Trophoblast cell (in vitro differentiated cells and primary cell): Measurements from ENCODE around the gene KLF14.

ENCODE experiments used
- DNase-seq, 2 donors: peaks; one replicate each; pipeline ENCODE4 v3.0.0-alpha.2; 2016
- H2AFZ ChIP-seq: 2 replicates; pipeline ENCODE4 v1.6.1; 2013; ENCODE audit warnings: low read length, moderate library complexity, mild to moderate bottlenecking; ENCODE audit not compliant: insufficient read depth, poor library complexity
- H2AK5ac ChIP-seq: 2 replicates; pipeline ENCODE4 v1.6.1; 2013; ENCODE audit warnings: mild to moderate bottlenecking, low read length
- H2BK120ac ChIP-seq: 2 replicates; pipeline ENCODE4 v1.6.1; 2013; ENCODE audit warnings: low read length, mild to moderate bottlenecking, moderate library complexity; ENCODE audit not compliant: insufficient read depth, poor library complexity
- H2BK12ac ChIP-seq: 2 replicates; pipeline ENCODE4 v1.6.1; 2013; ENCODE audit warnings: mild to moderate bottlenecking, low read length, moderate library complexity
- H2BK5ac ChIP-seq: 2 replicates; pipeline ENCODE4 v1.6.1; 2013; ENCODE audit warnings: low read length, low read depth, moderate library complexity, mild to moderate bottlenecking; ENCODE audit not compliant: poor library complexity
- H3K14ac ChIP-seq: 2 replicates; pipeline ENCODE4 v1.6.1; 2013; ENCODE audit warnings: mild to moderate bottlenecking, low read length
- H3K18ac ChIP-seq: 2 replicates; pipeline ENCODE4 v1.6.1; 2013; ENCODE audit warnings: mild to moderate bottlenecking, low read length
- H3K23ac ChIP-seq: 2 replicates; pipeline ENCODE4 v1.6.1; 2013; ENCODE audit warnings: low read length
- H3K27ac ChIP-seq: 2 replicates; pipeline ENCODE4 v1.5.1; 2013; ENCODE audit warnings: low read depth, mild to moderate bottlenecking, inconsistent platforms, low read length, moderate library complexity
- H3K27me3 ChIP-seq: 2 replicates; pipeline ENCODE4 v1.6.1; 2013; ENCODE audit warnings: inconsistent platforms, mild to moderate bottlenecking, low read length, moderate library complexity; ENCODE audit not compliant: insufficient read depth
- H3K36me3 ChIP-seq, 2 experiments: 1 replicate in 1 of 2; 2 replicates in 1 of 2; pipeline ENCODE4 v1.6.1; 2013; ENCODE audit warnings: low read length in 2 of 2, mild to moderate bottlenecking in 2 of 2, moderate library complexity in 1 of 2; ENCODE audit not compliant: insufficient read depth in 2 of 2, control insufficient read depth in 1 of 2
- H3K4ac ChIP-seq: 2 replicates; pipeline ENCODE4 v1.6.1; 2013; ENCODE audit warnings: low read depth, mild to moderate bottlenecking, low read length, moderate library complexity
- H3K4me1 ChIP-seq, 2 experiments: 1 replicate in 1 of 2; 2 replicates in 1 of 2; pipeline ENCODE4 v1.6.1; 2013; ENCODE audit warnings: low read length in 2 of 2, mild to moderate bottlenecking in 2 of 2, moderate library complexity in 1 of 2; ENCODE audit not compliant: insufficient read depth in 2 of 2, control insufficient read depth in 1 of 2
- H3K4me2 ChIP-seq: 2 replicates; pipeline ENCODE4 v1.6.1; 2013; ENCODE audit warnings: inconsistent platforms, mild to moderate bottlenecking, low read length, moderate library complexity
- H3K4me3 ChIP-seq: 2 replicates; pipeline ENCODE4 v1.5.1; 2013; ENCODE audit warnings: mild to moderate bottlenecking, low read depth, low read length, inconsistent platforms
- H3K79me1 ChIP-seq: one replicate; pipeline ENCODE4 v1.6.1; 2013; ENCODE audit warnings: low read length
- H3K79me2 ChIP-seq: 2 replicates; pipeline ENCODE4 v1.6.1; 2013; ENCODE audit warnings: low read length, mild to moderate bottlenecking; ENCODE audit not compliant: control insufficient read depth, insufficient read depth, poor library complexity
- H3K9ac ChIP-seq: 2 replicates; pipeline ENCODE4 v1.6.1; 2013; ENCODE audit warnings: mild to moderate bottlenecking, low read length
- H3K9me3 ChIP-seq: 2 replicates; pipeline ENCODE4 v1.6.1; 2013; ENCODE audit warnings: low read depth, mild to moderate bottlenecking, control low read depth, inconsistent platforms, low read length; ENCODE audit not compliant: insufficient read depth
- H4K12ac ChIP-seq: 2 replicates; pipeline ENCODE4 v1.6.1; 2013; ENCODE audit warnings: low read depth, mild to moderate bottlenecking, low read length, moderate library complexity
- H4K8ac ChIP-seq: 2 replicates; pipeline ENCODE4 v1.6.1; 2013; ENCODE audit warnings: low read depth, mild to moderate bottlenecking, low read length, moderate library complexity
- H4K91ac ChIP-seq: one replicate; pipeline ENCODE4 v1.6.1; 2013; ENCODE audit warnings: low read depth, mild to moderate bottlenecking, low read length, moderate library complexity
- WGBS: extraction: QIAGEN DNeasy Blood & Tissue Kit; methylation state at CpG from one replicate; pipeline ENCODE4 v1.1.7; 2013; ENCODE audit warnings: missing lambda C conversion rate; ENCODE audit not compliant: insufficient read length, insufficient coverage; ENCODE audit errors: extremely low coverage; 5-methylcytosine and 5-hydroxymethylcytosine counted together

The KLF14 gene

GRCh38 chr7:130700760-130701159 is 33.2 kb downstream of the KLF14 start:
- WGBS = no CpG with 5 or more reads among the region's 1 CpG

GRCh38 chr7:130699686-130700085 is 34.3 kb downstream of the KLF14 start:
- Histone ChIP-seq H2AFZ (no peak overlapping the region), H2AK5ac (no peak overlapping the region), H3K27ac (no peak overlapping the region)

More at GRCh38 chr7:130700760-130701159, 33.2 kb downstream of the KLF14 start:
- Histone ChIP-seq H3K79me2 (no peaks in the 10 kb centered on the region), H3K79me1 (no peaks in the 10 kb centered on the region), H3K4me1 (no peaks in the 10 kb centered on the region), H4K8ac (no peak overlapping the region), H2BK5ac (no peak overlapping the region), H3K27me3 (no peaks in the 10 kb centered on the region), H2AFZ (no peak overlapping the region), H3K14ac (no peak overlapping the region), H3K4me2 (no peak overlapping the region), H3K9ac (no peak overlapping the region), H3K9me3 (no peaks in the 10 kb centered on the region), H4K12ac (no peak overlapping the region), H3K4ac (no peak overlapping the region), H2AK5ac (no peak overlapping the region), H2BK120ac (no peak overlapping the region), H3K18ac (no peak overlapping the region), H4K91ac (no peak overlapping the region), H3K27ac (no peak overlapping the region), H2BK12ac (no peak overlapping the region), H3K4me3 (no peak overlapping the region), H3K36me3 (no peaks in the 10 kb centered on the region), H3K23ac (no peak overlapping the region)
- DNase-seq = no peak

GRCh38 chr7:130697820-130698219 is 36.2 kb downstream of the KLF14 start:
- Histone ChIP-seq H3K4me1 (no peaks in the 10 kb centered on the region), H3K4me2 (no peak overlapping the region), H3K9ac (no peak overlapping the region), H2AK5ac (no peak overlapping the region), H4K8ac (no peak overlapping the region), H3K27me3 (no peaks in the 10 kb centered on the region), H3K79me1 (no peaks in the 10 kb centered on the region), H3K4me3 (no peak overlapping the region), H3K14ac (no peak overlapping the region), H2BK12ac (no peak overlapping the region), H2BK5ac (no peak overlapping the region), H3K36me3 (no peaks in the 10 kb centered on the region), H3K9me3 (no peaks in the 10 kb centered on the region), H3K4ac (no peak overlapping the region), H3K27ac (no peak overlapping the region), H3K79me2 (no peaks in the 10 kb centered on the region), H4K12ac (no peak overlapping the region), H3K23ac (no peak overlapping the region), H2AFZ (no peak overlapping the region), H3K18ac (no peak overlapping the region), H2BK120ac (no peak overlapping the region), H4K91ac (no peak overlapping the region)
- no CpG with 5 or more reads among the region's 2 CpGs for WGBS
- no peak for DNase-seq

More at GRCh38 chr7:130699686-130700085, 34.3 kb downstream of the KLF14 start:
- no peaks in the 10 kb centered on the region for H3K27me3 ChIP-seq
- H2BK5ac ChIP-seq = no peak overlapping the region
- H3K79me2 ChIP-seq = no peaks in the 10 kb centered on the region
- no peak overlapping the region for H4K8ac ChIP-seq
- H3K9me3 ChIP-seq = no peaks in the 10 kb centered on the region
- H3K4me2 ChIP-seq = no peak overlapping the region
- H3K18ac ChIP-seq = no peak overlapping the region
- H2BK120ac ChIP-seq = no peak overlapping the region
- no peak for DNase-seq
- H3K4ac ChIP-seq = no peak overlapping the region
- H4K91ac ChIP-seq = no peak overlapping the region
- H3K79me1 ChIP-seq = no peaks in the 10 kb centered on the region
- no peak overlapping the region for H3K9ac ChIP-seq
- H3K4me1 ChIP-seq = no peaks in the 10 kb centered on the region
- H4K12ac ChIP-seq = no peak overlapping the region
- no peaks in the 10 kb centered on the region for H3K36me3 ChIP-seq
- no peak overlapping the region for H3K23ac ChIP-seq
- H3K4me3 ChIP-seq = no peak overlapping the region
- no peak overlapping the region for H2BK12ac ChIP-seq
- WGBS = no CpG with 5 or more reads among the region's 4 CpGs
- H3K14ac ChIP-seq = no peak overlapping the region

DNA sequence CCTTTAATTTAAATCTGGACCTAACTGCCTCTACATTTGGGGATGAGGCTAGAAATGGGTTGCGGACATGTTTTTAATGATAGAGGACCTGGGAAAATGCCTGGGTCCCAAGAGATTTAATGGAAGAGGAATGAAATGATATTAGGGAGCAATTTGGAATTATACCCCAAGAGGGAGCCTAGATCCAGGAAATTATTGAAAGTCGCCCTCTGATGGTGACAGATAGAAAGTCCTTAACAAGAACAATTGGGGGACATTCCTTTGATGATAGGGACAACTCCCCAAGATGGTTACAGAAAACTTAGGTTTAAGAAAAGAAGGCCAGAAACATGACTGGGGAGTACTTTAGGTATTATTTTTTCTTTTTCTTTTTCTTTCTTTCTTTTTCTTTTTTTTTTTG is 38.2 kb downstream of the KLF14 start:
- Histone ChIP-seq H3K9ac (no peak overlapping the region), H3K27me3 (no peaks in the 10 kb centered on the region), H3K79me2 (no peaks in the 10 kb centered on the region), H4K12ac (no peak overlapping the region), H3K4me3 (no peak overlapping the region), H3K14ac (no peak overlapping the region), H3K4me2 (no peak overlapping the region), H2AFZ (no peak overlapping the region), H3K23ac (no peak overlapping the region), H3K36me3 (no peaks in the 10 kb centered on the region), H3K4ac (no peak overlapping the region), H2BK5ac (no peak overlapping the region), H4K8ac (no peak overlapping the region), H3K18ac (no peak overlapping the region), H3K79me1 (no peaks in the 10 kb centered on the region), H3K9me3 (no peaks in the 10 kb centered on the region), H2AK5ac (no peak overlapping the region), H3K4me1 (no peaks in the 10 kb centered on the region), H3K27ac (no peak overlapping the region), H4K91ac (no peak overlapping the region), H2BK120ac (no peak overlapping the region), H2BK12ac (no peak overlapping the region)
- WGBS = no CpG with 5 or more reads among the region's 2 CpGs
- DNase-seq = no peak
